GM20000 (cell line): ENCODE results near the gene BRICD5.

Source experiments
- DNase-seq: peaks from one replicate; pipeline ENCODE4 v3.0.0; 2012; ENCODE audit warnings: low spot score
- CTCF ChIP-seq: IDR thresholded peaks from 2 replicates; pipeline ENCODE4 v1.5.1; 2012; ENCODE audit warnings: mild to moderate bottlenecking, control low read depth; ENCODE audit errors: extremely low read depth, missing control alignments

BRICD5 gene

GRCh38 chr16:2200313-2200712 lies 10.3 kb downstream of the BRICD5 start:
- no peak for DNase-seq
- TF ChIP-seq CTCF = no peak

- TF ChIP-seq CTCF = no peak
- DNase-seq = no peak
Measured at GRCh38 chr16:2199621-2200139, 11.0 kb downstream of the BRICD5 start.

GRCh38 chr16:2199095-2199494 lies 11.6 kb downstream of the BRICD5 start:
- TF ChIP-seq CTCF = no peak
- no peak for DNase-seq

- DNase-seq = no peak
Measured at GRCh38 chr16:2198283-2198682, 12.4 kb downstream of the BRICD5 start.

GRCh38 chr16:2197765-2198164 lies 12.9 kb downstream of the BRICD5 start:
- TF ChIP-seq CTCF = no peak
- DNase-seq = no peak

More at GRCh38 chr16:2198283-2198682, 12.4 kb downstream of the BRICD5 start:
- no peak for TF ChIP-seq CTCF

- no peak for DNase-seq
- TF ChIP-seq CTCF = no peak
Measured at GRCh38 chr16:2196981-2197511, 13.6 kb downstream of the BRICD5 start.

GRCh38 chr16:2196162-2196980 lies 14.3 kb downstream of the BRICD5 start, which contains the start of gene CASKIN1:
Gene CASKIN1 (minus strand): TSS chr16:2196605. CDS start chr16:2196432, 173 bp downstream.
- DNase-seq = peak; percentile 70
- TF ChIP-seq CTCF = no peak
